ENCODE measurements around the gene SLC38A2.

Gene SLC38A2

GRCh38 chr12:46409974-46410373 lies 37.4 kb upstream of the SLC38A2 start:
- H3K27ac ChIP-seq = no peak overlapping the region
- no peak for TF ChIP-seq ZFX (IDR thresholded peaks at IDR 0.05; ENCODE audit: borderline replicate concordance)
- TF ChIP-seq, protein P1, sequence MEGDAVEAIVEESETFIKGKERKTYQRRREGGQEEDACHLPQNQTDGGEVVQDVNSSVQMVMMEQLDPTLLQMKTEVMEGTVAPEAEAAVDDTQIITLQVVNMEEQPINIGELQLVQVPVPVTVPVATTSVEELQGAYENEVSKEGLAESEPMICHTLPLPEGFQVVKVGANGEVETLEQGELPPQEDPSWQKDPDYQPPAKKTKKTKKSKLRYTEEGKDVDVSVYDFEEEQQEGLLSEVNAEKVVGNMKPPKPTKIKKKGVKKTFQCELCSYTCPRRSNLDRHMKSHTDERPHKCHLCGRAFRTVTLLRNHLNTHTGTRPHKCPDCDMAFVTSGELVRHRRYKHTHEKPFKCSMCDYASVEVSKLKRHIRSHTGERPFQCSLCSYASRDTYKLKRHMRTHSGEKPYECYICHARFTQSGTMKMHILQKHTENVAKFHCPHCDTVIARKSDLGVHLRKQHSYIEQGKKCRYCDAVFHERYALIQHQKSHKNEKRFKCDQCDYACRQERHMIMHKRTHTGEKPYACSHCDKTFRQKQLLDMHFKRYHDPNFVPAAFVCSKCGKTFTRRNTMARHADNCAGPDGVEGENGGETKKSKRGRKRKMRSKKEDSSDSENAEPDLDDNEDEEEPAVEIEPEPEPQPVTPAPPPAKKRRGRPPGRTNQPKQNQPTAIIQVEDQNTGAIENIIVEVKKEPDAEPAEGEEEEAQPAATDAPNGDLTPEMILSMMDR (IDR thresholded peaks at IDR 0.05) = no peak

- no peak for TF ChIP-seq ZFX (IDR thresholded peaks at IDR 0.05; ENCODE audit: borderline replicate concordance)
- TF ChIP-seq, protein P1 (IDR thresholded peaks at IDR 0.05) = no peak
- no peak overlapping the region for H3K27ac ChIP-seq
Observed at GRCh38 chr12:46409342-46409741, 36.8 kb upstream of the SLC38A2 start.

DNA sequence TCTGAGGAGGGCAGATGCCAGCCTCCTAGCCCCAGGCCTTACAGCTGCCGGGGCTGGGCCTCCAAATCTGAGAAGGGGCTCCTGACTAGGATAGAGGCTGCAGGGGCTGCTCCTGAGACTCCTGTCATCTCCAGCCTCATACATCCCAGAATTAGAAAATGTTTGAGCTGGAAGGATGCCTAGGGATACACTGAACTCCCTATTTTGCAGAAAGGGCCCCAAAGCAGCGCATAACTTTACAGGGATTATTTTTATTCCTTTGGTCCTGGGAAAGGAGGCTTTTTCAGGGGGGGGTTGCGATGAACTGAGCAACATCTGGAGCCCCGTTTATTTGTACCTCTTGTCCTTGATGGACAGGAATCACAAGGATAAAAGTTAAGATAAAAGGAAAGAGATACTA lies 35.9 kb upstream of the SLC38A2 start:
- TF ChIP-seq, protein P1 (IDR thresholded peaks at IDR 0.05) = no peak
- no peak for TF ChIP-seq ZFX (IDR thresholded peaks at IDR 0.05; ENCODE audit: borderline replicate concordance)
- H3K27ac ChIP-seq = no peak overlapping the region

- TF ChIP-seq ZFX (IDR thresholded peaks at IDR 0.05; ENCODE audit: borderline replicate concordance) = no peak
- TF ChIP-seq, protein P1 (IDR thresholded peaks at IDR 0.05) = no peak
- H3K27ac ChIP-seq = no peak overlapping the region
Observed at GRCh38 chr12:46407361-46407760, 34.8 kb upstream of the SLC38A2 start.

GRCh38 chr12:46406352-46407027 lies 33.9 kb upstream of the SLC38A2 start:
- TF ChIP-seq ZFX (IDR thresholded peaks at IDR 0.05; ENCODE audit: borderline replicate concordance) = no peak
- TF ChIP-seq, protein P1 (IDR thresholded peaks at IDR 0.05) = no peak
- no peak overlapping the region for H3K27ac ChIP-seq

GRCh38 chr12:46404733-46405132 lies 32.2 kb upstream of the SLC38A2 start:
- no peak for TF ChIP-seq ZFX (IDR thresholded peaks at IDR 0.05; ENCODE audit: borderline replicate concordance)
- TF ChIP-seq, protein P1 (IDR thresholded peaks at IDR 0.05) = no peak
- H3K27ac ChIP-seq = no peak overlapping the region

DNA sequence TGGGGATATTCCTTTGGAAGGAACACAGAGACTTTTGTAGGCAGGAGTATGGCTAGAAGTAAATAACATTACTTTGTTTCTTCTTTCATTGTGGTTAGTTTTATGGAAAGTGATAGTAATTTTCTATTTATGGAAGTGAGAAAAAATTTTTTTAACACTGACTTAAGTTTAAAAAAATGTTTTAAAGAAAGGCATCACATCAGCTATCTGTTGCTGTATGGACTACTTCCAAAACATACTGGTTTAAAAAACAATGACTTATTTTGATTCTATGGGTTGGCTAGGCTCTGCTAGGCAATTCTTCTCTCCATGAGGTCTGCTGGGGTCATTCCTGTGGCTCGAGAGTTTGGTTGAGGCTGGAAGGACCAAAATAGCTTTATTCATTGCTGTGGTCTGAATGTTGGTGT lies 31.7 kb upstream of the SLC38A2 start:
- no peak overlapping the region for H3K27ac ChIP-seq
- no peak for TF ChIP-seq ZFX (IDR thresholded peaks at IDR 0.05; ENCODE audit: borderline replicate concordance)
- TF ChIP-seq, protein P1 (IDR thresholded peaks at IDR 0.05) = no peak
